HG03442 (cell line): ENCODE measurements around the gene TARBP2.
"Not testable (repeated sequence)": the region's sequence is repeated elsewhere in the genome, so short reads cannot be mapped to it uniquely, and the experiment has no call there.

Source experiments
- ATAC-seq: cut with Tn5 transposase; IDR thresholded peaks from one replicate; pipeline ENCODE4 v1.9.1; 2021; ENCODE audit warnings: mild to moderate bottlenecking, moderate library complexity; ENCODE audit not compliant: unreplicated experiment

TARBP2 gene

GRCh38 chr12:53510181-53510812, 9.2 kb downstream of the TARBP2 start:
- no peak for ATAC-seq

GRCh38 chr12:53513712-53514410, 12.8 kb downstream of the TARBP2 start:
- no peak for ATAC-seq

- no peak for ATAC-seq
These were observed 13.7 kb downstream of the TARBP2 start for GRCh38 chr12:53514628-53515290.

GRCh38 chr12:53515291-53515680, 14.2 kb downstream of the TARBP2 start:
- no peak for ATAC-seq

- ATAC-seq, result no peak
These were observed 15.8 kb downstream of the TARBP2 start for GRCh38 chr12:53516758-53517455.

- ATAC-seq, result no peak
These were observed 17.3 kb downstream of the TARBP2 start for GRCh38 chr12:53518381-53518780.

GRCh38 chr12:53523131-53523530, 22.0 kb downstream of the TARBP2 start:
- ATAC-seq, result no peak

- no peak for ATAC-seq
These were observed 23.4 kb downstream of the TARBP2 start for GRCh38 chr12:53524476-53524875.

GRCh38 chr12:53530061-53530460, 29.0 kb downstream of the TARBP2 start:
- ATAC-seq, result no peak

- ATAC-seq, result no peak
These were observed 29.8 kb downstream of the TARBP2 start for GRCh38 chr12:53530920-53531319.

- ATAC-seq, result no peak
These were observed 30.9 kb downstream of the TARBP2 start for GRCh38 chr12:53532021-53532420.

- no peak for ATAC-seq
These were observed 31.7 kb downstream of the TARBP2 start for GRCh38 chr12:53532524-53533445.

- ATAC-seq, result no peak
These were observed 32.4 kb downstream of the TARBP2 start for GRCh38 chr12:53533471-53533870.

GRCh38 chr12:53536962-53537361, 35.9 kb downstream of the TARBP2 start:
- ATAC-seq, result no peak

- ATAC-seq, result no peak
These were observed 37.2 kb downstream of the TARBP2 start for GRCh38 chr12:53538209-53538689.

GRCh38 chr12:53539526-53539925, 38.4 kb downstream of the TARBP2 start:
- no peak for ATAC-seq

- ATAC-seq, result peak; percentile 79
These were observed 42.5 kb downstream of the TARBP2 start for GRCh38 chr12:53543539-53543938.

GRCh38 chr12:53548354-53548753, 47.3 kb downstream of the TARBP2 start:
- ATAC-seq, result not testable (repeated sequence)

GRCh38 chr12:53550131-53550530, 49.0 kb downstream of the TARBP2 start:
- ATAC-seq, result not testable (repeated sequence)

GRCh38 chr12:53550595-53550994, 49.5 kb downstream of the TARBP2 start:
- no peak for ATAC-seq
